ENCODE data around the gene PAX4. TPM values are rescaled to one million over a fixed set of nuclear protein-coding genes. Genes with fewer than 3 reads are reported as not detected.
A peak's percentile ranks its signal among the peaks of the same experiment; 100 is the strongest.

PAX4 gene
- total and polyA plus RNA-seq, 4 experiments from 2014 or later = not detected

DNA sequence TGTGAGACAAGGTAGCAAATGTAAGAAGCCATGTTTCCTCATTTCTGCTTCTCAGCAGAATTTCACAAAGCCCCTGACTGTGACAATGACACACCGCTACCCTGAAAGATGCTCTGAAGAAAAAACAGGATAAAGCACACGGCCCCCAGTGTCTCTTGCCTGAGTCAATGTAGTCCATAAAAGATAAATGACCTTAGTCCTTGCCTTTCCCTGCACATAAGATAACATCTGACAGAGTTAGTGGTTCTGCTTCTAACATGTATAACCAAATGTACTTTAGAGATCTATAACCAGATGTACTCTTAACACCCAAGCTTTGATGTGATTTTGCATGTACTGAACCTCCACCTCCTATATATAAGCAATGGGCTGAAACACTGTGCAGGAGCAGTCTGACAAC is 31.0 kb upstream of the PAX4 start:
- intact Hi-C loops (cut with micrococcal nuclease) = no loop called here
- peaks cover 25% of the 10 kb centered on the region for H3K4me1 ChIP-seq (ENCODE audit: insufficient read depth, low read length)
- H3K36me3 ChIP-seq (ENCODE audit: insufficient read depth, low read length) = no peaks in the 10 kb centered on the region
- CTCF ChIA-PET (ENCODE audit: partially characterized antibody) = no interaction called here
- no peak for DNase-seq
- no peaks in the 10 kb centered on the region for H3K9me3 ChIP-seq (ENCODE audit: control insufficient read depth in 1 of 2, low read length in 2 of 2)
- no peak overlapping the region for H3K27ac Mint-ChIP-seq
- no peak overlapping the region for H3K27ac ChIP-seq (ENCODE audit: low read depth, low read length)
- no peaks in the 10 kb centered on the region for H3K27me3 ChIP-seq (ENCODE audit: insufficient read depth, low read length)
- peaks cover 3 to 17% of the 10 kb centered on the region in 2 donors for H3K36me3 Mint-ChIP-seq
- POLR2A ChIA-PET (ENCODE audit: partially characterized antibody) = interaction anchor here (0.6 kb wide), 1 partner anchor 164 kb away, joined by 3 read pairs; no protein-coding TSS in a partner anchor
- H3K4me3 ChIP-seq (ENCODE audit: low read length in 2 of 2) = no peak overlapping the region
- peaks cover 0 to 2% (median 0%) of the 10 kb centered on the region in 8 donors for H3K9me3 Mint-ChIP-seq
- no peak overlapping the region for H3K4me3 Mint-ChIP-seq
- peaks cover 16 to 33% (median 25%) of the 10 kb centered on the region in 4 donors for H3K4me1 Mint-ChIP-seq
- H3K27me3 Mint-ChIP-seq = no peaks in the 10 kb centered on the region

DNA sequence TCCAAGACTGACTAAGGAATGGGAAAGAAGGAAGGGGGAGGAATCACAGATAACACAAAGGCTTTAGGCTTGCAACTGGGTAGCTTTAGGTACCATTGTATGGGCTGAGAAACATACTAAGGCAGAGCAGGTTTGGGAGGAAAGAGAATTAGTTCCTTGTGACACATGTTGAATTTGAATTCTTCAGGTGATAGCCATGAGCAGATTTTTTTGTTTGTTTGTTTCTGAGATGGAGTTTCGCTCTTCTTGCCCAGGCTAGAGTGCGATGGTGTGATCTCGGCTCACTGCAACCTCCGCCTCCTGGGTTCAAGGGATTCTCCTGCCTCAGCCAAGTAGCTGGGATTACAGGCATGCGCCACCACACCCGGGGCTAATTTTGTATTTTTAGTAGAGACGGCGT is 29.7 kb upstream of the PAX4 start:
- peaks cover 0 to 11% of the 10 kb centered on the region in 2 donors for H3K36me3 Mint-ChIP-seq
- H3K9me3 Mint-ChIP-seq = peaks cover 0 to 2% (median 0%) of the 10 kb centered on the region in 8 donors
- ChIA-PET CTCF (ENCODE audit: partially characterized antibody) (no interaction called here), POLR2A (ENCODE audit: partially characterized antibody) (interaction anchor here (0.6 kb wide), 1 partner anchor 209 kb away, joined by 3 read pairs; no protein-coding TSS in a partner anchor)
- H3K4me3 ChIP-seq (ENCODE audit: low read length in 2 of 2) = no peak overlapping the region
- H3K9me3 ChIP-seq (ENCODE audit: control insufficient read depth in 1 of 2, low read length in 2 of 2) = no peaks in the 10 kb centered on the region
- H3K4me3 Mint-ChIP-seq = no peak overlapping the region
- no peaks in the 10 kb centered on the region for H3K36me3 ChIP-seq (ENCODE audit: insufficient read depth, low read length)
- no peaks in the 10 kb centered on the region for H3K27me3 ChIP-seq (ENCODE audit: insufficient read depth, low read length)
- no peaks in the 10 kb centered on the region for H3K27me3 Mint-ChIP-seq
- H3K27ac ChIP-seq (ENCODE audit: low read depth, low read length) = no peak overlapping the region
- no peak overlapping the region for H3K27ac Mint-ChIP-seq
- intact Hi-C loops (cut with micrococcal nuclease) = no loop called here
- no peak for DNase-seq
- peaks cover 12% of the 10 kb centered on the region for H3K4me1 ChIP-seq (ENCODE audit: insufficient read depth, low read length)
- peaks cover 4 to 20% (median 12%) of the 10 kb centered on the region in 4 donors for H3K4me1 Mint-ChIP-seq

- no peaks in the 10 kb centered on the region for H3K27me3 ChIP-seq (ENCODE audit: insufficient read depth, low read length)
- H3K27ac Mint-ChIP-seq = no peak overlapping the region
- H3K27me3 Mint-ChIP-seq = peaks cover 7% of the 10 kb centered on the region in 2 donors
- H3K9me3 ChIP-seq (ENCODE audit: control insufficient read depth in 1 of 2, low read length in 2 of 2) = no peaks in the 10 kb centered on the region
- no peaks in the 10 kb centered on the region for H3K36me3 Mint-ChIP-seq
- H3K4me3 ChIP-seq (ENCODE audit: low read length in 2 of 2) = no peak overlapping the region
- CTCF ChIA-PET (ENCODE audit: partially characterized antibody) = no interaction called here
- H3K4me3 Mint-ChIP-seq = no peak overlapping the region
- H3K4me1 Mint-ChIP-seq = peaks cover 0 to 2% (median 0%) of the 10 kb centered on the region in 4 donors
- intact Hi-C loops (cut with micrococcal nuclease) = no loop called here
- no peaks in the 10 kb centered on the region for H3K36me3 ChIP-seq (ENCODE audit: insufficient read depth, low read length)
- H3K9me3 Mint-ChIP-seq = no peaks in the 10 kb centered on the region
- no peaks in the 10 kb centered on the region for H3K4me1 ChIP-seq (ENCODE audit: insufficient read depth, low read length)
- no peak for DNase-seq
- no peak overlapping the region for H3K27ac ChIP-seq (ENCODE audit: low read depth, low read length)
- POLR2A ChIA-PET (ENCODE audit: partially characterized antibody) = no interaction called here
These were observed 26.5 kb upstream of the PAX4 start for GRCh38 chr7:127644484-127644883.

DNA sequence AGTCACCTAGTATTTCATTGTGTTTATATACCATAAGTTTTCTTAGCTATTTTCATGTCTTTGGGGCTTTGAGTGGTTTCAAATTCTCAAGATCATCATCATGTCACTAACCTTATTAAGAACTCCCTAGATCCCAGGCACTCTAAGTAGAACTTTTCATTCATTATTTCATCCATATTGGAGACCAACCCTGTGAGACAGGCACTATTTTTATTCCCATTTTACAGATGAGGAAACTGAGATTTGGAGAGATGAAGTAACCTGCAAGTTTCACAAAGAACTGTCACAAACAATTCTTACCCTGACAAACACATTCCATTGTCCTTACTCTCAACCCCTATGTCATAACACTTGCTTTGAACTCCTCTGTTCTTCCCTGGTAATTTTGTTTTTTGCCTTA is 20.3 kb upstream of the PAX4 start:
- H3K4me1 ChIP-seq (ENCODE audit: insufficient read depth, low read length) = no peaks in the 10 kb centered on the region
- H3K9me3 ChIP-seq (ENCODE audit: control insufficient read depth in 1 of 2, low read length in 2 of 2) = no peaks in the 10 kb centered on the region
- intact Hi-C loops (cut with micrococcal nuclease) = no loop called here
- H3K4me3 ChIP-seq (ENCODE audit: low read length in 2 of 2) = no peak overlapping the region
- Mint-ChIP-seq H3K27ac (no peak overlapping the region), H3K4me1 (peaks cover 0 to 2% (median 0%) of the 10 kb centered on the region in 4 donors), H3K27me3 (peaks cover 25 to 30% of the 10 kb centered on the region in 2 donors), H3K4me3 (no peak overlapping the region), H3K9me3 (no peaks in the 10 kb centered on the region), H3K36me3 (no peaks in the 10 kb centered on the region)
- DNase-seq = no peak
- CTCF ChIA-PET (ENCODE audit: partially characterized antibody) = no interaction called here
- H3K27me3 ChIP-seq (ENCODE audit: insufficient read depth, low read length) = no peaks in the 10 kb centered on the region
- H3K36me3 ChIP-seq (ENCODE audit: insufficient read depth, low read length) = no peaks in the 10 kb centered on the region
- POLR2A ChIA-PET (ENCODE audit: partially characterized antibody) = no interaction called here
- no peak overlapping the region for H3K27ac ChIP-seq (ENCODE audit: low read depth, low read length)

- H3K27me3 Mint-ChIP-seq = peaks cover 30 to 35% of the 10 kb centered on the region in 2 donors
- CTCF ChIA-PET (ENCODE audit: partially characterized antibody) = no interaction called here
These were observed 17.8 kb upstream of the PAX4 start for GRCh38 chr7:127635659-127636285.

DNA sequence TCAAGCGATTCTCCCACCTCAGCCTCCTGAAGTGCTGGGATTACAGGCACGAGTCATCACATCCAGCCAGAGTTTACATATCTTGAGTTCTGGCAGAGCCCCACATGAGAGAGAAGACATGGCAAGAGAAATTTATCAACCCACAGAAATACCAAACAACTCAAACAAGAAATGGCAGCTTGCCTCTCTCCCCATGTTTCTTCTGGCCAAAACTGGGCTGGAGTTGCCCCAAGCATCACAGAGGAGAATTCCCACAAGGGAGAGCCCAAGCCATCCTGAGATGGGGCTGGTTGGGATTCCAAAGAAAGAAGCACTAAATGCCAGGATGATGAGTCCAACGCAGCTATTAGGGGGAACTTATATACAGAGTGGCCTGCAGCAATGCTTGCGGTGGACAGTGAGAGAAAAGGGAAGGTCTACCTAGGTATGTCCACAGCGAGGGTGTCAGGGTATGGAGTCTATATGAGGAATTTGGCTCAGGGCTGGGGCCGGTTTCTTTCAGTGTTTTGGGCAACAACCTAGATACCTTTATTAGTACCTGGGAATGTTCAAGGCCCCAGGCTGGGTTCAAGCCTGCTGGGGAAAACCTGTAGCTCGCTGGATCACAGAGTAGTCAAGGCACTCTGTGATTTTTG is 14.5 kb upstream of the PAX4 start:
- H3K27ac Mint-ChIP-seq = no peak overlapping the region
- Histone ChIP-seq H3K27ac (ENCODE audit: low read depth, low read length) (no peak overlapping the region), H3K4me3 (ENCODE audit: low read length in 2 of 2) (no peak overlapping the region), H3K9me3 (ENCODE audit: control insufficient read depth in 1 of 2, low read length in 2 of 2) (no peaks in the 10 kb centered on the region), H3K36me3 (ENCODE audit: insufficient read depth, low read length) (no peaks in the 10 kb centered on the region), H3K27me3 (ENCODE audit: insufficient read depth, low read length) (no peaks in the 10 kb centered on the region), H3K4me1 (ENCODE audit: insufficient read depth, low read length) (no peaks in the 10 kb centered on the region)
- DNase-seq = no peak
- CTCF ChIA-PET (ENCODE audit: partially characterized antibody) = no interaction called here
- peaks cover 0 to 1% (median 0%) of the 10 kb centered on the region in 4 donors for H3K4me1 Mint-ChIP-seq
- peaks cover 22 to 26% of the 10 kb centered on the region in 2 donors for H3K27me3 Mint-ChIP-seq
- no peaks in the 10 kb centered on the region for H3K9me3 Mint-ChIP-seq
- intact Hi-C loops (cut with micrococcal nuclease) = no loop called here
- no peak overlapping the region for H3K4me3 Mint-ChIP-seq
- H3K36me3 Mint-ChIP-seq = no peaks in the 10 kb centered on the region
- POLR2A ChIA-PET (ENCODE audit: partially characterized antibody) = no interaction called here

More at GRCh38 chr7:127635659-127636285, 17.8 kb upstream of the PAX4 start:
- no peak overlapping the region for H3K4me3 ChIP-seq (ENCODE audit: low read length in 2 of 2)
- no peak overlapping the region for H3K27ac ChIP-seq (ENCODE audit: low read depth, low read length)
- POLR2A ChIA-PET (ENCODE audit: partially characterized antibody) = no interaction called here
- intact Hi-C loops (cut with micrococcal nuclease) = no loop called here
- Mint-ChIP-seq H3K36me3 (no peaks in the 10 kb centered on the region), H3K4me1 (no peaks in the 10 kb centered on the region), H3K9me3 (no peaks in the 10 kb centered on the region), H3K27ac (no peak overlapping the region), H3K4me3 (no peak overlapping the region)
- no peaks in the 10 kb centered on the region for H3K4me1 ChIP-seq (ENCODE audit: insufficient read depth, low read length)
- H3K27me3 ChIP-seq (ENCODE audit: insufficient read depth, low read length) = no peaks in the 10 kb centered on the region
- no peak for DNase-seq
- H3K36me3 ChIP-seq (ENCODE audit: insufficient read depth, low read length) = no peaks in the 10 kb centered on the region
- H3K9me3 ChIP-seq (ENCODE audit: control insufficient read depth in 1 of 2, low read length in 2 of 2) = no peaks in the 10 kb centered on the region

DNA sequence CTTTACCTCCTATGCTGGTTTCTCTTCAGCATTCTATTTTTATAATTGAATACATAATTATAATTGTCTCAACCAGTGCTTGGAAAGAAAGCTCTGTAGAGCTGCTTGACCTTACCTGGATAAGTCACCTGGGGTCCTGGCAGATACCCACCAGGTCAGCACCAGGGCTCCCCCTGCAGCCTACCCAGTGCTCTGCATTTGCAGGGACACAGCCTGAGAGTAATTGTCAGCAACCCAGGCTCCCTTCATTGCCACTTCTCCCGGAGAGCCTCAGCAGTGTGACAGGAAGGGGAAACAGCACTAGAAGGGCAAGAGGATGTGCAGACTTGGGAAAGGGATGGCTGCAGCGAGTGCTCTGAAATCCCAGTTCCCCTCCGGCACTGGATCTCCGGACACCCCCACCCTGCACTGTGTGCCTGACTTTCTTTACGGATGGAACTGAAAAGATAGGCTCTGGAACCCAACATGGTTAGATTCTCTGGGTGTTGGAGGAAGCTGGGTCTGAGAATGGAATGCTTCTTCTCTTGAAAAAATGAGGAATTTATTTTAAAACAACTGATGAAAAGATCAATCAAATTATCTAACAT is 11.4 kb upstream of the PAX4 start:
- Histone ChIP-seq H3K9me3 (ENCODE audit: control insufficient read depth in 1 of 2, low read length in 2 of 2) (no peaks in the 10 kb centered on the region), H3K27ac (ENCODE audit: low read depth, low read length) (no peak overlapping the region), H3K27me3 (ENCODE audit: insufficient read depth, low read length) (no peaks in the 10 kb centered on the region), H3K36me3 (ENCODE audit: insufficient read depth, low read length) (no peaks in the 10 kb centered on the region), H3K4me1 (ENCODE audit: insufficient read depth, low read length) (no peaks in the 10 kb centered on the region), H3K4me3 (ENCODE audit: low read length in 2 of 2) (no peak overlapping the region)
- ChIA-PET CTCF (ENCODE audit: partially characterized antibody) (interaction anchor here (0.6 to 0.8 kb wide), 2 partner anchors 280 to 579 kb away, joined by 3 read pairs; no protein-coding TSS in a partner anchor), POLR2A (ENCODE audit: partially characterized antibody) (no interaction called here)
- no peaks in the 10 kb centered on the region for H3K36me3 Mint-ChIP-seq
- peaks cover 17 to 26% of the 10 kb centered on the region in 2 donors for H3K27me3 Mint-ChIP-seq
- H3K4me3 Mint-ChIP-seq = no peak overlapping the region
- peak overlapping the region in 1 of 7 donors; percentile 20 for H3K27ac Mint-ChIP-seq
- intact Hi-C loops (cut with micrococcal nuclease) = no loop called here
- peak in 2 of 5 donors; percentile 6 for DNase-seq
- no peaks in the 10 kb centered on the region for H3K9me3 Mint-ChIP-seq
- peaks cover 0 to 1% (median 0%) of the 10 kb centered on the region in 4 donors for H3K4me1 Mint-ChIP-seq

All from CD4-positive, alpha-beta memory T cell (primary cell).